SK-N-SH (cell line): ENCODE measurements around the gene UCP2. TPM values are rescaled to one million over a fixed set of nuclear protein-coding genes. Genes with fewer than 3 reads are reported as not detected.

Experiments
- CTCF ChIA-PET: fragments of 300-600, 350-600 bp; formaldehyde crosslinking; extraction: SDS; loops from one replicate; lab custom pipeline; 2021; lab: Yijun Ruan, JAX
- POLR2A ChIA-PET: fragments of 350-600 bp; sonication (Branson Sonifier 250); formaldehyde crosslinking; extraction: SDS; loops from one replicate; lab custom pipeline; 2020; ENCODE audit warnings: antibody characterized with exemption, inconsistent platforms; lab: Yijun Ruan, JAX
- DNase-seq: peaks from one replicate; pipeline ENCODE4 v3.0.0; 2012
- H2AFZ ChIP-seq: fragments of 200-600 bp; sonication (generic); 2 replicates; pipeline ENCODE4 v1.8.1; 2016; ENCODE audit warnings: antibody characterized with exemption, mild to moderate bottlenecking, low read depth
- H3F3A ChIP-seq: fragments of 200-600 bp; sonication (generic); replicated peaks from 2 replicates; pipeline ENCODE3; 2016; ENCODE audit warnings: antibody characterized with exemption, mild to moderate bottlenecking; ENCODE audit not compliant: insufficient read depth
- H3K27ac ChIP-seq, 2 experiments: fragments of 200-500 bp in 1 of 2; fragments of 200-600 bp in 1 of 2; sonication (Bioruptor generic) in 1 of 2; sonication (generic), shearing (Covaris generic) in 1 of 2; 2 replicates each; pipeline versions ENCODE4 v1.5.1 to v1.6.1; 2014 to 2016; ENCODE audit warnings: low read depth in 2 of 2, inconsistent platforms in 1 of 2, low read length in 1 of 2, mild to moderate bottlenecking in 1 of 2, mixed read lengths in 1 of 2
- H3K27me3 ChIP-seq: fragments of 200-600 bp; sonication (generic), shearing (Covaris generic); 2 replicates; pipeline ENCODE4 v1.6.1; 2016; ENCODE audit warnings: mixed run types; ENCODE audit not compliant: insufficient read depth
- H3K36me3 ChIP-seq, 2 experiments: fragments of 200-500 bp in 1 of 2; fragments of 200-600 bp in 1 of 2; sonication (Bioruptor generic) in 1 of 2; sonication (generic) in 1 of 2; replicated peaks in 1 of 2; 2 replicates each; pipeline versions ENCODE3 to v1.5.1; 2014 to 2016; ENCODE audit warnings: low read length in 1 of 2, mild to moderate bottlenecking in 1 of 2; ENCODE audit not compliant: insufficient read depth in 2 of 2, control insufficient read depth in 1 of 2
- H3K4me1 ChIP-seq, 2 experiments: fragments of 200-500 bp in 1 of 2; fragments of 200-600 bp in 1 of 2; sonication (Bioruptor generic) in 1 of 2; sonication (generic), shearing (Covaris generic) in 1 of 2; 2 replicates each; pipeline versions ENCODE4 v1.5.1 to v1.6.1; 2014 to 2016; ENCODE audit warnings: low read depth in 1 of 2, low read length in 1 of 2, mixed run types in 1 of 2; ENCODE audit not compliant: insufficient read depth in 2 of 2, control insufficient read depth in 1 of 2
- H3K4me2 ChIP-seq: fragments of 200-600 bp; sonication (generic), shearing (Covaris generic); 2 replicates; pipeline ENCODE4 v1.6.1; 2017; ENCODE audit warnings: mixed run types
- H3K4me3 ChIP-seq, 2 experiments: fragments of 200-500 bp in 1 of 2; fragments of 200-600 bp in 1 of 2; sonication (Bioruptor generic) in 1 of 2; sonication (generic), shearing (Covaris generic) in 1 of 2; 2 replicates each; pipeline versions ENCODE4 v1.5.1 to v1.8.1; 2014 to 2016; ENCODE audit warnings: low read depth in 2 of 2, inconsistent platforms in 1 of 2, low read length in 1 of 2, mild to moderate bottlenecking in 1 of 2, mixed read lengths in 1 of 2, moderate library complexity in 1 of 2
- H3K79me2 ChIP-seq: fragments of 200-600 bp; sonication (generic); 2 replicates; pipeline ENCODE4 v1.8.1; 2017; ENCODE audit warnings: mild to moderate bottlenecking; ENCODE audit not compliant: insufficient read depth
- H3K9ac ChIP-seq: fragments of 200-600 bp; sonication (generic); 2 replicates; pipeline ENCODE4 v1.6.1; 2017; ENCODE audit warnings: mixed run types
- H3K9me2 ChIP-seq: fragments of 200-600 bp; sonication (generic); 2 replicates; pipeline ENCODE4 v1.6.1; 2017; ENCODE audit warnings: mixed run types
- H3K9me3 ChIP-seq: fragments of 200-600 bp; sonication (generic); 2 replicates; pipeline ENCODE4 v1.6.1; 2017; ENCODE audit warnings: mixed run types, mild to moderate bottlenecking, moderate library complexity
- H4K20me1 ChIP-seq: fragments of 200-600 bp; sonication (generic); 2 replicates; pipeline ENCODE4 v1.6.1; 2017; ENCODE audit warnings: mild to moderate bottlenecking, mixed run types; ENCODE audit not compliant: insufficient read depth
- CTCF ChIP-seq: fragments of 200-600 bp; sonication (generic); IDR thresholded peaks from 2 replicates; pipeline ENCODE4 v1.6.1; 2017; ENCODE audit warnings: antibody characterized with exemption, mild to moderate bottlenecking, moderate library complexity
- EZH2phosphoT487 ChIP-seq: fragments of 200-600 bp; sonication (generic); IDR thresholded peaks from 2 replicates; pipeline ENCODE4 v1.6.1; 2017; ENCODE audit warnings: low read depth, mixed run types, mild to moderate bottlenecking, antibody characterized with exemption, moderate library complexity, borderline replicate concordance
- FOXJ3 ChIP-seq: sonication (generic); formaldehyde crosslinking; IDR thresholded peaks from 2 replicates; pipeline ENCODE4 v1.5.1; 2020; ENCODE audit warnings: mild to moderate bottlenecking, missing genetic modification reagents
- PBX3 ChIP-seq: IDR thresholded peaks from 2 replicates; pipeline ENCODE4; 2012
- RFX5 ChIP-seq: IDR thresholded peaks from 2 replicates; pipeline ENCODE4 v1.6.1; 2012; ENCODE audit warnings: mild to moderate bottlenecking, improper control_type of control experiment, low read length
- SMC3 ChIP-seq: IDR thresholded peaks from 2 replicates; pipeline ENCODE4 v1.6.1; 2012; ENCODE audit warnings: low read depth, low read length, improper control_type of control experiment
- TAF1 ChIP-seq: IDR thresholded peaks from 2 replicates; pipeline ENCODE4 v1.6.1; 2012; ENCODE audit warnings: low read depth, mild to moderate bottlenecking, low read length, moderate library complexity, borderline replicate concordance
- USF1 ChIP-seq: IDR thresholded peaks from 2 replicates; pipeline ENCODE4 v1.4.0; 2012; ENCODE audit warnings: low read depth, borderline replicate concordance
- ZBTB33 ChIP-seq: IDR thresholded peaks from 2 replicates; pipeline ENCODE4 v1.4.0; 2012; ENCODE audit warnings: low read depth, borderline replicate concordance
- WGBS: methylation state at CpG from one replicate; pipeline ENCODE4 v1.1.6; 2017; ENCODE audit warnings: low lambda C conversion rate; 5-methylcytosine and 5-hydroxymethylcytosine counted together
- polyA plus RNA-seq, 3 experiments: library from polyadenylated mRNA; depleted of rRNA; stranded (reverse); fragments of >200 nt; gene quantifications; 2 replicates each; pipeline ENCODE4 v1.2.3, GENCODE V29; 2012
- TF ChIP-seq, protein P1 (sequence below): fragments of 150-350 bp; IDR thresholded peaks from 2 replicates; pipeline ENCODE4 v1.6.1; 2017; ENCODE audit warnings: antibody characterized with exemption, low read length, low read depth, borderline replicate concordance

Gene UCP2
- polyA plus RNA-seq, 1 of the 3 experiments (the other 2 are of a cell fraction) = 36.0 TPM

DNA sequence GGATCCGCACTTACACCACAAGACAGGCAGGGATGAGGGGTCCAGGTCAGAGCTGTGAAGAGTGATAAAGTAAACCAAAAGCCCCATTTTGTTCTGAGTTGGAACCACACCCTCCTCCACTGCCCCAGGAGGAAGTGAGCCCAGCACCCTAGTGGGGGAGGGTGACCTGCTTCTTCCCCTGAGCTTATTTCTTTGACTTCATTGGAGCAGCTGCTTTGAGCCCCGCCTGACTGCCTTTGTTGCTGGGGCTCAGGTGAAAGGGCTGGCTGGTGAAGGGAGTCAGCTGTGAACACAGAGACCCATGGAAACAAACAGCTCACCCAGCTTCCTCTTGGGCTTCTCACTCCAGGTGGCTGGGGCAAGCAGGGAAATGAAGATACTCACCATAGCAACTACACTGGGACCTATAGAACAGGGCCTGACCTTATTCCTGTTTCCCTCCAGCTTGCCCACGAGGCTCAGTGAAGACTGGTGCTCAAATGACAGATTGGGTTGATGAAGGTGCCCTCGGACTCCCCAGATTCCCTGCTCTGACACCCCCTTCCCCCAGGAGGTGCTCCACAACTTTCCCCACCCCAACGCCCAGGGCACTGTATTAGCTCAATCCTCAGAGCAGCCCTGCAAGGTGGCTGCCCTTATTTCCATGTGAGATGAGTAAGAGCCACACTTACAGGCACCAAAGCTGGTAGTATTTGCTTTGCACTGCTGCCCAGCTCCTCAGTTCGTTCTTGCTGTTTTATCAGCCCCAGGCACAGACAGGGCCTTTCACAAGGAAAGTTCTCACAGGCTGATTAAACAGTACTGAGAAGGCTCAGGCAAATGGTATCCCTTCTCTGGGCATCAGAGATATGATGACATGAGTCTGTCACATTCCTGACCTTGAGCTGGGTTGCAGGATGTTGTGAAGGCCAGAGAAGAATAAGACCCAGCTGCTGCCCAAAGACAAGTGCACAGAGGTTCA is 2.4 kb downstream of the UCP2 start:
- H3K79me2 ChIP-seq = peaks cover 8% of the 10 kb centered on the region; the same call in 1 of the 2 replicates
- H3K4me2 ChIP-seq = no peak overlapping the region
- ChIA-PET POLR2A (interaction anchor here (3.1 kb wide), 1 partner anchor 9 kb away, joined by 15 read pairs; no protein-coding TSS in a partner anchor), CTCF (interaction anchor here (0.9 to 4.6 kb wide), 3 partner anchors 12 to 469 kb away, joined by 3 to 21 read pairs (median 4); no protein-coding TSS in a partner anchor)
- no peaks in the 10 kb centered on the region for H3K9me2 ChIP-seq
- peaks cover 7 to 22% of the 10 kb centered on the region in 2 experiments; a peak in 2 of 4 replicates for H3K4me1 ChIP-seq
- no peaks in the 10 kb centered on the region for H3K9me3 ChIP-seq
- H3K27ac ChIP-seq = no peak overlapping the region
- H4K20me1 ChIP-seq = no peaks in the 10 kb centered on the region
- H3K27me3 ChIP-seq = no peaks in the 10 kb centered on the region
- no peak overlapping the region for H3K4me3 ChIP-seq
- TF ChIP-seq SMC3 (no peak), EZH2phosphoT487 (no peak)
- TF ChIP-seq, protein P1, sequence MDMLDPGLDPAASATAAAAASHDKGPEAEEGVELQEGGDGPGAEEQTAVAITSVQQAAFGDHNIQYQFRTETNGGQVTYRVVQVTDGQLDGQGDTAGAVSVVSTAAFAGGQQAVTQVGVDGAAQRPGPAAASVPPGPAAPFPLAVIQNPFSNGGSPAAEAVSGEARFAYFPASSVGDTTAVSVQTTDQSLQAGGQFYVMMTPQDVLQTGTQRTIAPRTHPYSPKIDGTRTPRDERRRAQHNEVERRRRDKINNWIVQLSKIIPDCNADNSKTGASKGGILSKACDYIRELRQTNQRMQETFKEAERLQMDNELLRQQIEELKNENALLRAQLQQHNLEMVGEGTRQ = no peak
- H3K9ac ChIP-seq = no peak overlapping the region
- no peak overlapping the region for H2AFZ ChIP-seq
- WGBS = 93% methylated on average over 5 of the region's 6 CpGs
- H3F3A ChIP-seq = peaks cover 2% of the 10 kb centered on the region
- peaks cover 4 to 36% of the 10 kb centered on the region in 2 experiments for H3K36me3 ChIP-seq
- DNase-seq = no peak

DNA sequence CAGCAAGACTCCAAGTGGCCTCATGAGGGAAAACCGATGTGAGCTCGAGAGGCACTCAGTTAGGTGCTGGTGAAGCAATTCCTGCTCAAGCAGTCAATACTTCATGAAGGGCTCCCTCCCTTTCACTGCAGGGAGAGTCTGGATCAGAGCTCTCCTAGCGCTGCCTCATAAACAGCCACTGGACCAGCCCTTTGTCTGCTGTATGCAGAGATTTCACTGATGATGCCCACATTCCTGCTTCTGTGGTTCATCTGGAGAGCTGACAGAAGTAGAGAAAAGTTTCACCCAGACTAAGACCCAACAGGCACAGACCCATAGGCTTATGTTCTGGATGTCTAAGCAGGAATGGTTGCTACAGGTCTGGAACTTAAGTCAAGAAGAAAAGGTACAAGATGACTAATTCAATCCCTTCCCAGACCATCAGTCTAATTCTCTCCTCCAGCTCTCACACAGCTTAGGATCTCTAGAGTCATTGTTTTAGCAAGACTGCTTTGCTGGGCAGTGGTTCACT is 4.0 kb downstream of the UCP2 start:
- Histone ChIP-seq H3K27ac (no peak overlapping the region), H3K9ac (no peak overlapping the region), H3K4me1 (peaks cover 4 to 17% of the 10 kb centered on the region in 2 experiments; a peak in 2 of 4 replicates), H3K9me2 (no peaks in the 10 kb centered on the region), H3K4me3 (no peak overlapping the region), H3K4me2 (no peak overlapping the region), H3K36me3 (peaks cover 4 to 42% of the 10 kb centered on the region in 2 experiments), H3K27me3 (no peaks in the 10 kb centered on the region), H3K9me3 (no peaks in the 10 kb centered on the region), H2AFZ (no peak overlapping the region), H3K79me2 (peaks cover 8% of the 10 kb centered on the region; the same call in 1 of the 2 replicates), H3F3A (peaks cover 2% of the 10 kb centered on the region), H4K20me1 (no peaks in the 10 kb centered on the region)
- TF ChIP-seq USF1 (no peak), TAF1 (no peak), ZBTB33 (no peak), PBX3 (no peak), RFX5 (no peak), CTCF (no peak), FOXJ3 (no peak)
- TF ChIP-seq, protein P1 = no peak
- POLR2A ChIA-PET = no interaction called here
- CTCF ChIA-PET = interaction anchor here (0.8 to 1.5 kb wide), 3 partner anchors 10 to 46 kb away, joined by 3 to 6 read pairs (median 3); no protein-coding TSS in a partner anchor
- 92% methylated on average over 3 of the region's 3 CpGs for WGBS
- no peak for DNase-seq
